Mononuclear cell (primary cell): ENCODE results near the gene LLCFC1. TPM values are rescaled to one million over a fixed set of nuclear protein-coding genes. Genes with fewer than 3 reads are reported as not detected.

Source experiments
- H3K27me3 ChIP-seq: 2 replicates; pipeline ENCODE4 v1.6.0; 2011; ENCODE audit warnings: low read length, control low read depth; ENCODE audit not compliant: insufficient read depth
- H3K4me1 ChIP-seq: 2 replicates; pipeline ENCODE4 v1.5.1; 2011; ENCODE audit warnings: mild to moderate bottlenecking, low read length, control low read depth; ENCODE audit not compliant: insufficient read depth
- H3K4me3 ChIP-seq: 2 replicates; pipeline ENCODE4 v1.5.1; 2011; ENCODE audit warnings: mild to moderate bottlenecking, low read length, moderate library complexity
- H3K9me3 ChIP-seq: 2 replicates; pipeline ENCODE4 v1.5.1; 2011; ENCODE audit warnings: low read depth, mild to moderate bottlenecking, control low read depth, low read length
- total RNA-seq: library from RNA; depleted of rRNA; stranded (reverse); fragments of >200 nt; gene quantifications from one replicate; pipeline ENCODE4 v1.2.3, GENCODE V29; 2012

LLCFC1 gene
- total RNA-seq, 1 donor = not detected

DNA sequence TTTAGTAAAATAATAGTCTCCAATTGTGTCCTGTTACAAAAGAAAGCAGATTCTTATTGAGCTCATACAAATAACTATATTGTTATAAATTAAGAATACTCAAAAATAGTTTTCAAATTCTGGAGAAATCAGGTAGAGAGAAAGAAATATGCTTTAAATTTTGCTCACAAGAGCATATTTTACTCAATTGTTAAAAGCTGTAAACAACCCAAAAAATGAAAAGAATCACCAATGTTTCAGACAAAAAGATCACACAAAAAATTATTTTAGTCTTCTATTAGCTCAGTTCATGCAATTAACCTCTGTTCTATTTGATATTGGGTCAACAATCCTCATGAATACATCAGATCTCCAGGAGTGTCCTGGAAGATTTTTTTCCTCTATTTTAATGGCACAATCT lies 35.2 kb upstream of the LLCFC1 start:
- no peaks in the 10 kb centered on the region for H3K27me3 ChIP-seq

DNA sequence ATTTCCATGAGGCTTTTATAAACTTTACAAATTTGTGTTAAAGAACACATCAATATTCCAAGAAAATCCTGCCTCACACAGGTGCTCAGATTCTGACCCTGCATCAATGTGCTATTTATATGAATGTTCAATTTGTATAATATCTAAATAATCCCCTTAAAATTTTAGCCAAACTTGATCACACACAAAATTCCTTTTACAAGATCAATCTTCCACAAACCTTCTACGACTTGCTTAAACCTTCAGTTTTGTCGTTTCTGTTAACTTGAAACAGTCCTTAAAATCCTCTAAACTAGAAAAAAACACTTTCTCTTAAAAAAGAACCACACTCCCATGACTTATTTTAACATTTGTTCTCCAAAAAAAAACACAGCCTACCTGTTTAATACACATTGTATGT lies 33.5 kb upstream of the LLCFC1 start:
- Histone ChIP-seq H3K27me3 (no peaks in the 10 kb centered on the region), H3K9me3 (peaks cover 7% of the 10 kb centered on the region), H3K4me1 (peaks cover 12% of the 10 kb centered on the region), H3K4me3 (no peak overlapping the region)

More for the DNA sequence above, 35.2 kb upstream of the LLCFC1 start:
- Histone ChIP-seq H3K4me1 (peaks cover under 1% of the 10 kb centered on the region), H3K9me3 (peaks cover 7% of the 10 kb centered on the region), H3K4me3 (no peak overlapping the region)

DNA sequence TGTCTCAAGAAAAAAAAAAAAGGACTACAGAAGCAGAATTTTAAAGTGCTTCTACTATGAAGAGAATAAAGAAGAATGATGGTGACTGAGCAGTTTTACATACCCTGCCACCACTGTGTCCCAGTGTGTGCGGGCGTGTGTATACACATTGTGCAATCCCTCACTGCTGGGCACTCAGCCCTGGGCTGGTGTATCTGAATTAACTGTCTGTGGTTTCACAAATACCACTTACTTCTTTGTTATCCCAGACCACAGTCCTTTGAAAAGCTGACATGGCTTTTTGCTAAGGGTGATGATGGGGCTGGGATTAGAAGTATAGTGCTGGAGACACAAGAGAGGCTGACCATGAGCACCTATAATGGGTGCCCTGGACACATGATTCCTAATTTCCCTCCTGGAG lies 32.6 kb upstream of the LLCFC1 start:
- peaks cover 7% of the 10 kb centered on the region for H3K9me3 ChIP-seq
- no peak overlapping the region for H3K4me3 ChIP-seq
- H3K4me1 ChIP-seq = peaks cover 15% of the 10 kb centered on the region
- no peaks in the 10 kb centered on the region for H3K27me3 ChIP-seq

DNA sequence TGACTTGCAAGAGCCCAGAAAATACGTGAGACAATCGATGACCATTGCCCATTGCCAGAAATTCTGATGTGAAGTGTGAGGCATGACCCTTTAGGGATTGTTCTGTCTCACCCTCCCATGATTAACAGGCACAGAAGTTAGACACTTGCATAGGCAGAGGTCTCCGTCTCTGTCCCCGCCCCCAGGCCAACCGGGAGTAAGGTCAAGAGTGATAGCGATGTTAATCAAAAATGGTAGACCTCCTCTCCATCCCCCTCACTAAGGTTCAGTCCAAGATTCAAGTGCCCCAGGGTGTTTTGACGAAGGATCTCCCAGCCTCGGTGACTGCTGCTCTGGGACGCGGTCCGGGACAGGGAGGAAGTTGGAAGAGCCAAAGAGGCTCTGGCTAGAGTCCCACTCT lies 31.0 kb upstream of the LLCFC1 start:
- H3K4me3 ChIP-seq = no peak overlapping the region
- H3K9me3 ChIP-seq = peaks cover 7% of the 10 kb centered on the region
- peaks cover 15% of the 10 kb centered on the region for H3K4me1 ChIP-seq
- H3K27me3 ChIP-seq = no peaks in the 10 kb centered on the region

DNA sequence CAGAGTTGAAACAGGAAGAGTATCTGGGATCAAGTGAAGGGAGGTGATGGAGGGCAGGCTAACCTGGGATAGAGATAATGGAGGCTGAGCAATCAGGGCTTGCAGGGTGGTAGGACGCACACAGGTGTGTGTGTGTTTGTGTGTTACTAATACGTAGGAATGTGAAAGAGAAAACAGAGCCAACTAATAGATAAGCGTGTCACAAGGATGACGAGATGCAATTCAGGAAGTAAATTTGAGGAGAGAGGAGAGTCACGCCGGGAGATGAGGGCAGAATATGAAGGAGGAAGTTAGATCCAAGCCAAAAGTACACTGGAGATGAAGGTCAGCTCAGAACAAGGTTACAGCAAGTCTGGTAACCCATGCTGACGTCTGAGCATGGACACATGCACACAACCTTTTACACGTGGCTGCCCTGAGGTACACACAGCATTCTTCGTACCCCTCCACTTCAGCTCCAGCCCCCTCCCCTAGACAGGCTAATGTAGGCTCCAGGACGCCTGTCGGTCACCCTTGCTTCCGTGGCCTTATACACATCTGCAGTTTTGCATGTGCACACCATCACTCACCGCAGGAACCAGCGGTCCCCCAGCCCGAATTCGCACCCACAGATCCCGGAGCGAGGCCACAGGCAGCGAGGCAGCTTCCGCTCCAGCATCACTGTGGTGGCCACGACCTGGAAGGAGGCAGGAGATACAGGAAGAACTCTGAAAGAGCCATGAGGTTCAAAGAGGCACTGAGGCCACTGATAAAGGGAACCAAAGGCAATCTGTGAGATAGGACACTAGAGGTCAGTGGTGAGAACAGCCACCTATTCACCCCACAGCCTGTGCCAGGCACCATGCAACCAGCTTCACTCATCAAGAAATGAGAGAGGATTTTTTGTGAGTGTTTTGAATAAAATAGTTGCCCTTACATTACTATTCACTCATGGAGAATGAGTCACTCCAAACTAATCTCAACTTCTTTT lies 30.1 kb upstream of the LLCFC1 start:
- H3K4me3 ChIP-seq = no peak overlapping the region
- H3K9me3 ChIP-seq = peaks cover 7% of the 10 kb centered on the region
- H3K4me1 ChIP-seq = peaks cover 15% of the 10 kb centered on the region
- no peaks in the 10 kb centered on the region for H3K27me3 ChIP-seq

DNA sequence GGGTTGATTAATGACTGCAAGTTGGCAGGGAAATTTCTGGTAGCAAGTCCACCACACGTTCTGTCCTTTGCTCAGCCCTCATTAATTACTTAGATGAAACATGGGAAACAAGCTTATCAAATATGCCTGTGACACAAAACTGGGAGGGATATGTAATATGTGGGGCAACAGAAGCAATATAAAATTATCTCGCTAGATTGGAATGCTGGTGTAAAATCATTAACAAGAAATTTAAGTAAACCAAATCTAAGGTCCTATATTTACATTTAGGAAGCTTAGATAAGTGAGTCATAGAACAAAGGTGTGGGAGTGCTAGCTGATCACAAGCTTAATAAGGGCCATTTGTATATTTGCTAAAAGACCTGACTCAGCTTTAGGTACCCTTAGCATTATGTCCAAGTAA lies 29.3 kb upstream of the LLCFC1 start:
- Histone ChIP-seq H3K4me3 (no peak overlapping the region), H3K4me1 (peaks cover 15% of the 10 kb centered on the region), H3K27me3 (no peaks in the 10 kb centered on the region), H3K9me3 (no peaks in the 10 kb centered on the region)

DNA sequence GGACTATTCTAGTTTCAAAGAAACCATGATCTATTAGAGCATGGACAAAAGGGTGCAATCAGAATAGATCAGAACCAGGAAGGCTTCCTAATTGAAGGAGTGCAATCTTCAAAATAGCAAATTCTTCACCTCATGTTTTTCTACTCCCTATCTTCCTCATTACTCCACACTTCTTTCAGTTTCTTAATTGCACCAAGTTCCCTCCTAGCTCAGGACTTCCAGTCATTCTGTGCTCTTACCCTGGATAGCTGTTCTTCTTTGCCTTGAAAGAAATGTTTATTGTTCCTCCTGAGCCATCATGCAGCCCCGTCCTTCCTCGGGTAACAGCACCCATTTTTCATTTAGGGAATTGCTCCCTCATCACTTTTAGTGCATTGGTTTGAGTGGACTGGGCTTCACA lies 28.8 kb upstream of the LLCFC1 start:
- peaks cover 15% of the 10 kb centered on the region for H3K4me1 ChIP-seq
- no peak overlapping the region for H3K4me3 ChIP-seq
- H3K27me3 ChIP-seq = no peaks in the 10 kb centered on the region
- H3K9me3 ChIP-seq = no peaks in the 10 kb centered on the region

DNA sequence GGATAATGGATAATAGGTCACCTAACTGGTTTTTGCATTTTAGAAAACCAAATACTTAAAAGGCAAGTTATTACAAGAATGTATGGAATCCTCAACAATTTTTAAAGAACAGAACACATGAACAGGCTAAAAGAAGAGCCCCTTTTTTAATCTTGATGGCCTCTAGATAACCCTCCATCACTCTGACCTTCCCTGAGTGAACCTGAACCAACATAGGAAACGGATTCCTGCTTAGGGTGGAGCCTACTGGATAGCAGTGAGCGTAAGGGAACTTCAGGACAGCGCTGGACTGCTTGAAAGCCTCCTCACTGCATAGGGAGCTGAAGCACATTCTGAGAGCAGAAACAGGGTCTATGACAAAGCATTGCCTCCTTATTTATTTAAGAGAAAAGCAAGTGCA lies 26.2 kb upstream of the LLCFC1 start:
- no peaks in the 10 kb centered on the region for H3K27me3 ChIP-seq
- peaks cover 15% of the 10 kb centered on the region for H3K4me1 ChIP-seq
- no peak overlapping the region for H3K4me3 ChIP-seq
- no peaks in the 10 kb centered on the region for H3K9me3 ChIP-seq

DNA sequence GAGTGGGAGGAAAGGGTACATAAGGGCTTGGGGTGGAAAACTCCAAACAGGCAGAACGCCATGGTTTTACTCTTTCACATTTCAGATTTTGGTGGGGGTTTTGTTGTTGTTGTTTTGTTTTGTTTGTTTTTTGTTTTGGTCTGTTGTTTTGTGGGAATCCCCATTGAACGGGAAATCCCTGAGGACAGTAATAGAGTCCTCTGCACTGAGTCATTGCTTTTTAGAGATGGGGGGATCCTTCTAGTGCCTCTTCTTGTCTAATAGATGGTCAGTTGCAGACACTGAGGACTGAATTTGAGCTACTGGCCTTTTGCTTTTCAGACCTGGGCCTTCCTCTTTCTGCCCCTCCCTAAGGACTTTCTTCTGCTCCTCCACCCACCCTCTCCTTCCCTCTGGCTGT lies 25.7 kb upstream of the LLCFC1 start:
- no peak overlapping the region for H3K4me3 ChIP-seq
- no peaks in the 10 kb centered on the region for H3K27me3 ChIP-seq
- peaks cover 15% of the 10 kb centered on the region for H3K4me1 ChIP-seq
- H3K9me3 ChIP-seq = no peaks in the 10 kb centered on the region

DNA sequence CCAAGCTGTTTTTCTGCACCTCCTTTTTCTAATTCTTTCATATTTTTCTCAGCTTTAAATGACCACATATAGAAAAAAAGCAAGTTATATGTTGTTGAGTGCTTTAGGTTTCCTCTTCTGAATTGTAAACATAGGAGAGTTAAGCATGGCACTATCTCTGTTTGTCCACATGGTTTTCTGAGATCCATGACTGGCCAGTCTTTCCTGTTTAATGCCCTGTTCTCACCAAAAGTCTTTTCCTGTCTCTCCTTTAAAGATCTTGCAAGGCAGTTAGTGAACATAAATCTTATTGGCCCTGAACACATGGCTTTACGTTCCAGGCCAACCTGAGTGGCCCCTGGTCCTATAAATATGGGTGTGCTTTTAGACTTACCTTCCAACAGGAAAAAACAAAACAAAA lies 25.2 kb upstream of the LLCFC1 start:
- Histone ChIP-seq H3K4me1 (peaks cover 15% of the 10 kb centered on the region), H3K4me3 (no peak overlapping the region), H3K27me3 (no peaks in the 10 kb centered on the region), H3K9me3 (no peaks in the 10 kb centered on the region)

DNA sequence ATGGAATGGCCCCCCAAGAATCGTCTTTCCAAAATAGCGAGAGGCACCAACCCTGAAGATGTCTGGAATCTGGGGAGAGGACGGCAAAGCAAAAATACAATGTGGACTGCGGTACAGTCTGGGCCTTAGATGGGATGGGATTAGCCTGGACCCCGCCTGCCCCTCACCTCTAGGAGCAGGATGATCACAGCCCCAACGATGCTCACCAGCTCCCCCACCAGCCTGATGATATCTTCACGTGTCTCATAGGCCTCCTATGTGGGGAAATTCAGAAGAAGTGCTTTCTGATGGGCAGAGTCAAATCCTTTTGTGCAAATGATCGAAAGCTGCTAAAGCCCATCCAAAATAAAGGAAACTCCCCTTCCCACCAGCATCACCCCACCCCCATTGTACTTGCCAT lies 24.0 kb upstream of the LLCFC1 start:
- Histone ChIP-seq H3K4me3 (no peak overlapping the region), H3K9me3 (no peaks in the 10 kb centered on the region), H3K27me3 (no peaks in the 10 kb centered on the region)

DNA sequence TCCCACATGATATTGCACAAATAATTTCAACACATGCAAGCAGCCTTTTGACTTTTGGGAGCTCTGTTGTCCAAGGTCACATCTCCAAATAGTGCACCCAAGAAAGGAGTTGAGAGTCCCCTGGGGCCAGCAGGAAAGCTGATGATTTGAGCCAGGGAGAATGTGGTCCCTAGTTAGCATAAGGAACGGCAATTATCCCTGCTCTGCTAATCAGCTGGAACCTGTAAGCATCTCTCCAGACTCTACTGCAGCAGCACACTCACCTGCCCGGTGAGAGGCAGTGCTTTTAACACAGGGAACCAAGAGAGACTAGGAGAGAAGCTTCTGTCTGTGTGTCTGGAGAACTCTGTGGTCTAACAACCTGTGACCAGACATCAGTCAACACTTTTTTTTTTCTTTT lies 22.8 kb upstream of the LLCFC1 start:
- Histone ChIP-seq H3K4me3 (no peak overlapping the region), H3K4me1 (no peaks in the 10 kb centered on the region), H3K27me3 (no peaks in the 10 kb centered on the region), H3K9me3 (no peaks in the 10 kb centered on the region)

More for the DNA sequence above, 24.0 kb upstream of the LLCFC1 start:
- H3K4me1 ChIP-seq = peaks cover 8% of the 10 kb centered on the region

DNA sequence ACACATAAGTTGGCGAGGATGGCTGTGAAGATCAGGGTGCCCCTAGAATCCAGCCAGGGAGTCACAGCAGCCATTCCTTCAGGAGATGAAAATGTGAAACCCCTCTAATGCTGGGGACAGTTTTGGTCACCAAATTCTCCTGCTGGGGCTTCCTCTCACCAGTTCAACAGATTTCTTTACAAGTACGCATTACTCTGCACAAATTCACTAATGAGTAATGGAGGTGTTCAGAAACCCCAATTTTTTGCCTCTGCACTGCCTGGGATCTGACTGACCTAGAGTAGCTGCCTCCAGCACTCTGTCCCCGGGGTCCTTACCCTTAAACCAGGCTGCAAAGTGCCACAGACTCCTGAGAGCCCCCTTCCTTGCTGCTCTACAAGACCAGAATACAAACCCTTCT lies 21.8 kb upstream of the LLCFC1 start:
- H3K4me3 ChIP-seq = no peak overlapping the region
- no peaks in the 10 kb centered on the region for H3K4me1 ChIP-seq
- no peaks in the 10 kb centered on the region for H3K9me3 ChIP-seq
- H3K27me3 ChIP-seq = no peaks in the 10 kb centered on the region

DNA sequence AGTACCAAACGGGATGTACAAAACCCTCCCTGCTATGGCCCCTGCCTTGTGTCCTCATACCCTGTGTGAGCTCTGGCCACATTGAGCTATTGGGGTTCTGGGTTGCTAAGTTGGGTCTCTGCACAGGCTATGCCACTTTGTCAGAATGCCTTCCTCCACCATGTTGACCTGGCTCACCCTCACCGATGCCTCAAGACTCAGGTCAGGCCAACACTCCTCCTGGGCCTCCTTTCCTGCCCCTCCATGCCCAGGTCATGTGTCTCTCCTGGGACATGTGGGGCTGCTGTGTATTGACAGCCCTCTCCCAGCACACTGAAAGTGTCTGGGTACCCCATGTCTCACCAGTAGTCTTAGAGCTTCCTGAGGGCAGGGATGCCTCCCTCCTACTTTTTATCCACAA lies 20.4 kb upstream of the LLCFC1 start:
- H3K4me1 ChIP-seq = no peaks in the 10 kb centered on the region
- peaks cover 3% of the 10 kb centered on the region for H3K27me3 ChIP-seq
- H3K4me3 ChIP-seq = no peak overlapping the region

DNA sequence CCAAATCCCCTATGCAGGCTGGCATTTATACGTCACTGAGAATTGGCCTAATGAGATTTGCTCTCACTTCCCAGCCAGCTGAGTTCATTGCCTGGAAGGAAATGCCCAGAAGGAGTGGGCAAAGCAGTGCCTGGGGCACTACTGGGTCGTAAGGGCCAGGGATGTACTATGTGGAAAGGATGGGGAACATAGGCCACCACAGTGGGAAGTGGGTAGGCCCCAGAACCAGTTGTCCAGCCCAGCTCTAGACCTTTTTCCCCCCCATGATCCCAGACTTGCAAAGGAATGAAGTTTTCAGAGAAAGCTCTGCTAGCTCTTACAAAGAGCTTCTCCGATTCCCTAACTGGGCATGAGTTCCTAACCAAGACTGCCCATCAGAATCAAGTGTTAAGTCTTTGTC lies 19.6 kb upstream of the LLCFC1 start:
- no peak overlapping the region for H3K4me3 ChIP-seq
- H3K9me3 ChIP-seq = no peaks in the 10 kb centered on the region
- H3K27me3 ChIP-seq = peaks cover 3% of the 10 kb centered on the region
- no peaks in the 10 kb centered on the region for H3K4me1 ChIP-seq

More for the DNA sequence above, 20.4 kb upstream of the LLCFC1 start:
- H3K9me3 ChIP-seq = no peaks in the 10 kb centered on the region

DNA sequence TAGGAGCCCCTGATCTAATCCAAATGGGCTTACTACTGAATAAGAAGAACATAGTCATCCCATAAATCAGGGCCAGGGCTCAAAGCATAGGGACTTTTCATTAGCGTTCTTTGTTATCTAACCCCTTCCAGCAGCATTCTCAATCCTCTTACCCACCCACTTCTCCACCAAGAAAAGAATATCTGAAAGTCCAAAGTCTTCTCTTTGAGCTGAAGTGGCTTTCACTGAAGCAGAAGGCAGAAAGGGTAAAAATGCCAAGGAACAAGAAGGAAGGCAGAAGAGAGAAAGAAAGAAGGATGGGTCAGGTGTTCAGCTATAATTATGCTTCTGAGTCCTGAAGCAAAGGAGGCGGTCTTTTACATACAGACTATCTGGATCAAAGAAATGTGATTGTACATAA lies 15.9 kb upstream of the LLCFC1 start:
- Histone ChIP-seq H3K9me3 (no peaks in the 10 kb centered on the region), H3K27me3 (peaks cover 3% of the 10 kb centered on the region), H3K4me3 (no peak overlapping the region), H3K4me1 (peaks cover 25% of the 10 kb centered on the region)
